ENCODE measurements around the gene ATXN2L. TPM values are rescaled to one million over a fixed set of nuclear protein-coding genes. Genes with fewer than 3 reads are reported as not detected.
A peak's percentile ranks its signal among the peaks of the same experiment; 100 is the strongest.

Gene ATXN2L
- total RNA-seq, 1 experiment from 2014 or later: 309 TPM

DNA sequence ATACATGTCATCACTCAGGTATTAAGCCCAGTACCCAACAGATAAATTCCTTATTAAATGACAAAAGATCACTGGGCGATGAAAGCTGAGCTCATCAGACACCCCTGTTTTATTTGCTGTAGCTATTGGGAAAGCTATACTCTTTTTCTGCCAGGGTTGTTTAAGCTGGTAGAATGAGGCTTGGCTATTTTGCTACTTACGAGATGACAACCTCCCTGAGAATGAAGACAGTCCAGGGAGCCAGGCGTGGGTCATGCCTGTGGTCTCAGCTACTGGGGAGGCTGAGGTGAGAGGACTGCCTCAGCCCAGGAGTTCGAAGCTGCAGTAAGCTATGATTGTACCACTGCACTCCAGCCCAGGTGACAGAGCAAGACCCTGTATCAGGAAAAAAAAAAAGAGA lies 36.5 kb downstream of the ATXN2L start:
- H3K4me1 ChIP-seq (ENCODE audit: insufficient read depth, low read length): no peaks in the 10 kb centered on the region
- H4K20me1 ChIP-seq (ENCODE audit: control insufficient read depth, insufficient read depth, insufficient read length): no peaks in the 10 kb centered on the region
- H2BK5ac ChIP-seq (ENCODE audit: insufficient read length, low read length): no peak overlapping the region
- H4K91ac ChIP-seq (ENCODE audit: insufficient read length, low read depth, low read length): no peak overlapping the region
- H3K27me3 Mint-ChIP-seq (ENCODE audit: low read depth): no peaks in the 10 kb centered on the region
- no peak overlapping the region for H3K23ac ChIP-seq (ENCODE audit: insufficient read length, low read depth, low read length)
- no peak overlapping the region for H3K14ac ChIP-seq (ENCODE audit: insufficient read depth, low read length)
- H3T11ph ChIP-seq (ENCODE audit: low read length): no peak overlapping the region
- no peak overlapping the region for H2BK12ac ChIP-seq (ENCODE audit: insufficient read length, low read depth, low read length)
- no peak overlapping the region for H2BK20ac ChIP-seq (ENCODE audit: low read depth, low read length, poor library complexity, severe bottlenecking)
- no peak overlapping the region for H3K9ac ChIP-seq (ENCODE audit: extremely low read depth, insufficient read length, low read length)
- H3K79me1 ChIP-seq (ENCODE audit: insufficient read depth, low read depth, low read length, poor library complexity, severe bottlenecking): no peaks in the 10 kb centered on the region
- no peak overlapping the region for H3K56ac ChIP-seq (ENCODE audit: insufficient read length, low read depth, low read length)
- no peaks in the 10 kb centered on the region for H3K9me3 ChIP-seq (ENCODE audit: control insufficient read depth, low read depth, low read length)
- no peaks in the 10 kb centered on the region for H3K9me3 Mint-ChIP-seq
- H3K4ac ChIP-seq (ENCODE audit: low read depth, low read length): no peak overlapping the region
- no peak overlapping the region for H4K8ac ChIP-seq (replicated peaks; ENCODE audit: insufficient read length, low read depth, low read length)
- TF ChIP-seq, protein P1, sequence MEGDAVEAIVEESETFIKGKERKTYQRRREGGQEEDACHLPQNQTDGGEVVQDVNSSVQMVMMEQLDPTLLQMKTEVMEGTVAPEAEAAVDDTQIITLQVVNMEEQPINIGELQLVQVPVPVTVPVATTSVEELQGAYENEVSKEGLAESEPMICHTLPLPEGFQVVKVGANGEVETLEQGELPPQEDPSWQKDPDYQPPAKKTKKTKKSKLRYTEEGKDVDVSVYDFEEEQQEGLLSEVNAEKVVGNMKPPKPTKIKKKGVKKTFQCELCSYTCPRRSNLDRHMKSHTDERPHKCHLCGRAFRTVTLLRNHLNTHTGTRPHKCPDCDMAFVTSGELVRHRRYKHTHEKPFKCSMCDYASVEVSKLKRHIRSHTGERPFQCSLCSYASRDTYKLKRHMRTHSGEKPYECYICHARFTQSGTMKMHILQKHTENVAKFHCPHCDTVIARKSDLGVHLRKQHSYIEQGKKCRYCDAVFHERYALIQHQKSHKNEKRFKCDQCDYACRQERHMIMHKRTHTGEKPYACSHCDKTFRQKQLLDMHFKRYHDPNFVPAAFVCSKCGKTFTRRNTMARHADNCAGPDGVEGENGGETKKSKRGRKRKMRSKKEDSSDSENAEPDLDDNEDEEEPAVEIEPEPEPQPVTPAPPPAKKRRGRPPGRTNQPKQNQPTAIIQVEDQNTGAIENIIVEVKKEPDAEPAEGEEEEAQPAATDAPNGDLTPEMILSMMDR (conservative IDR thresholded peaks at IDR 0.05): no peak
- no peak overlapping the region for H2AK5ac ChIP-seq (ENCODE audit: insufficient read length, low read length)
- H2BK120ac ChIP-seq (ENCODE audit: low read depth, low read length, poor library complexity, severe bottlenecking): no peak overlapping the region
- H3K79me2 ChIP-seq (ENCODE audit: insufficient read depth, low read length): peaks cover 3% of the 10 kb centered on the region; the same call in 1 of the 2 replicates
- H4K5ac ChIP-seq (ENCODE audit: insufficient read length, low read depth, low read length): no peak overlapping the region
- no peak overlapping the region for H3K18ac ChIP-seq (ENCODE audit: insufficient read length, low read depth, low read length)
- no peak overlapping the region for H3K27ac ChIP-seq (ENCODE audit: insufficient read length, low read depth, low read length)
- no peak overlapping the region for H2AFZ ChIP-seq (ENCODE audit: low read length)
- H3K27ac Mint-ChIP-seq: peak overlapping the region in 1 of 3 experiments; percentile 6; a peak in 1 of 7 replicates
- peaks cover 4% of the 10 kb centered on the region for H3K23me2 ChIP-seq (ENCODE audit: insufficient read length, low read depth, low read length, poor library complexity, severe bottlenecking)
- no peak for DNase-seq
- whole genome bisulfite sequencing (ENCODE audit: extremely low coverage, insufficient read length, low lambda C conversion rate): no CpG with 5 or more reads among the region's 4 CpGs
- H3K27me3 ChIP-seq (ENCODE audit: insufficient read depth, low read length): no peaks in the 10 kb centered on the region
- H3K4me2 ChIP-seq (ENCODE audit: insufficient read depth, insufficient read length, low read length): no peak overlapping the region
- no peaks in the 10 kb centered on the region for H3K36me3 Mint-ChIP-seq (ENCODE audit: insufficient read depth in 1 of 3, low read depth in 3 of 3)
- peaks cover 3% of the 10 kb centered on the region in 2 experiments for H3K4me1 Mint-ChIP-seq
- no peak overlapping the region for H2BK15ac ChIP-seq (ENCODE audit: low read depth, low read length)
- no peak overlapping the region for H3K4me3 Mint-ChIP-seq

Data from H9 (cell line).